Psoas muscle (tissue), 8 donors: ENCODE data around the gene ABHD17A. TPM values are rescaled to one million over a fixed set of nuclear protein-coding genes. Genes with fewer than 3 reads are reported as not detected.

ENCODE experiments used
- ATAC-seq, 4 donors: fragments of 200-7000 bp; cut with Tn5 transposase; one replicate each; pipeline ENCODE4 v1.9.1; 2020; ENCODE audit warnings: moderate library complexity in 3 of 4, mild to moderate bottlenecking in 2 of 4
- DNase-seq, 2 donors: peaks; one replicate each; pipeline ENCODE4 v3.0.0-alpha.2; 2020
- H3K27ac ChIP-seq: fragments of 200-600 bp; one replicate; pipeline ENCODE4 v1.8.0; 2022
- H3K27me3 ChIP-seq, 3 donors: fragments of 200-600 bp in 1 of 3; one replicate each; pipeline versions ENCODE4 v1.6.1 to v1.8.0; 2013 to 2022; ENCODE audit warnings: low read length in 2 of 3, mild to moderate bottlenecking in 2 of 3, moderate library complexity in 1 of 3; ENCODE audit not compliant: insufficient read depth in 3 of 3
- H3K36me3 ChIP-seq, 2 donors: fragments of 200-600 bp in 1 of 2; one replicate each; pipeline versions ENCODE4 v1.6.1 to v1.8.0; 2013 to 2022; ENCODE audit warnings: low read depth in 1 of 2, mild to moderate bottlenecking in 1 of 2, moderate library complexity in 1 of 2; ENCODE audit not compliant: insufficient read depth in 1 of 2
- H3K4me1 ChIP-seq: fragments of 200-600 bp; one replicate; pipeline ENCODE4 v1.8.0; 2022
- H3K4me3 ChIP-seq: fragments of 200-600 bp; one replicate; pipeline ENCODE4 v1.8.0; 2022; ENCODE audit warnings: mild to moderate bottlenecking
- H3K9me3 ChIP-seq: fragments of 200-600 bp; one replicate; pipeline ENCODE4 v1.8.0; 2022
- WGBS, 3 donors: extraction: QIAGEN DNeasy Blood & Tissue Kit; methylation state at CpG; one replicate each; pipeline versions ENCODE4 v1.1.6 to v1.1.7; 2013; 5-methylcytosine and 5-hydroxymethylcytosine counted together
- intact Hi-C, 2 donors: fragments of 100-400 bp; cut with DNase I; formaldehyde crosslinking; loops; one replicate each; pipeline versions ENCODE4 v1.11.0 to v1.14.2; 2022
- polyA plus RNA-seq, 3 donors: library from polyadenylated mRNA; stranded (reverse); fragments of 200-250 nt; gene quantifications; one replicate each; pipeline ENCODE4 v1.2.3, GENCODE V29; 2013
- total RNA-seq, 4 donors: library from RNA; stranded (reverse); fragmentation: NEBNext Ultra II Directional in 2 of 4; extraction: Animal tissue kit (Norgen Biotek cat#: 25700) in 2 of 4; gene quantifications; one replicate each; pipeline versions ENCODE4 v1.2.1 to v1.2.4, GENCODE V29; 2021 to 2023
- TF ChIP-seq, protein P1 (sequence below): fragments of 200-600 bp; IDR thresholded peaks from one replicate; pipeline ENCODE4 v1.8.0; 2022; ENCODE audit warnings: antibody characterized with exemption
- donor health status: healthy with polysubstance abuse.
- donor health status: DM: no; HTN: no; CAD: no; lungs with moderate emphysema.
- donor health status: Bipolar disorder and iron deficiency.
- donor health status: healthy.
- donor health status: DM: yes; HTN: yes; CAD: no.
- donor health status: DM: no; HTN: no; CAD: no.
- donor health status: DM: no; HTN: no; CAD: no.
- donor health status: DM: yes; HTN: yes; CAD: no.

ABHD17A gene
- total and polyA plus RNA-seq, 7 donors, result 35.5 to 58.9 (median 44.8) TPM

DNA sequence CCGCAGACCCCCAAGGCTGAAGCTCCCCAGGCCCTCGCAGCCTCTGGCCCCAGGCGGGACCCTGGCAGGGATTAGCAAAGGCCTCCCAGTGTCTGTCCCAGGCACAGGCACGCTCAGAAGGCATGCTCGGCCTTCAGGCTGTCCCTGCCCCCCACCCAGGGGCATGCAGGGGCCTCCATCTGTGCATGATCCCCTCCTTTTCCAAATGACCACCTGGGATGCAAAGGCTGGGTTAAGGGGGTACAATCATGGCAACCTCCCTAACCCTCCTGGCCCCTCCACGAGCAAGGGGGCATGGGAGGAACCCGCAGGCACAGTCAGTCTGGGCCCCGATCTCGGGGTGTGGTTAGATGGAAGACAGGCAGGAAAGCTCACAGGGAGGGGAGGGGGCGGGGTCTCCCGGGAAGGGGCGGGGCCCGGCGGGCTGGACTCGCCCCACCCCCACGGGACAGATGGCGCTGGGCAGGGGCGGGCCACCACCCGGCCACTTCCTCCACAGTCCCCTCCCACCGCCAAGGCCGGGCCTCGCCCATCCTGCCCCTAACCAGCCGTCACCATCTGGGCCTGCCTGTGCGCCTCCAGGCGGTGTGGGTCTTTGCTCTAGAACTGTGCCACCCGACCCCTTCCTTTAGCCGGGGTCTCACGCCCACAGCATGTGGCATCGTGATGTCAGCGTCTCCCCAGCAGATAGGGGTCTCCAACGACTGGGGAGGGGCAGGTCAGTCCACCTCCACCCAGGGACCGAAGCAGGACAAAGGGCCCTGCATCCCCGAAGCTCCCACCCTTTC lies 30.1 kb downstream of the ABHD17A start:
- peak overlapping the region; percentile 61 for H3K4me3 ChIP-seq

DNA sequence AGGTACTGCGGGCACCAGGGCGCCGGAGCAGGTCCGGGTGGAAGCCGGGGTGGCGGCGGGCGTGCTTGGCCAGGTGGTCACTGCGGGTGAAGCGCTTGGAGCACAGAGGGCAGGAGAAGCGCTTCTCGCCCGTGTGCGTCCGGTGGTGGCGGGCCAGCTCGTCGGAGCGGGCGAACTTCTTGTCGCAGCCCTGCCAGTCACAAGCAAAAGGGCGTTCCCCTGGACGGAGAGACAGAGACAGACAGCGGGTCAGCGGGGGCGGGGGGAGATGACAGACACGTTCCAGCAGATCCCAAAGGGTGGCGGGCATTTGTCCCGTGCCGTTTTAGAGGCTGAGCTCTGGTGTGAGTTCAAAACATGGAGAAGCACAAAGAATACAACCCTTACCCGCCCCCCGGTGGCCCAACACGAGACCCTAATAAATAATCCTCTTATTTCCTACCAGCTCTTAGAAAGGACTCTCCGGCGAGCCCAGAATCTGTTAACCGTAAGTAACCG lies 30.7 kb downstream of the ABHD17A start:
- intact Hi-C loops, result no loop called here
- Histone ChIP-seq H3K4me3 (no peak overlapping the region), H3K9me3 (no peaks in the 10 kb centered on the region), H3K27ac (no peak overlapping the region), H3K4me1 (peaks cover 30% of the 10 kb centered on the region), H3K27me3 (peaks cover 0 to 20% (median 2%) of the 10 kb centered on the region in 3 donors), H3K36me3 (no peaks in the 10 kb centered on the region)
- TF ChIP-seq, protein P1, sequence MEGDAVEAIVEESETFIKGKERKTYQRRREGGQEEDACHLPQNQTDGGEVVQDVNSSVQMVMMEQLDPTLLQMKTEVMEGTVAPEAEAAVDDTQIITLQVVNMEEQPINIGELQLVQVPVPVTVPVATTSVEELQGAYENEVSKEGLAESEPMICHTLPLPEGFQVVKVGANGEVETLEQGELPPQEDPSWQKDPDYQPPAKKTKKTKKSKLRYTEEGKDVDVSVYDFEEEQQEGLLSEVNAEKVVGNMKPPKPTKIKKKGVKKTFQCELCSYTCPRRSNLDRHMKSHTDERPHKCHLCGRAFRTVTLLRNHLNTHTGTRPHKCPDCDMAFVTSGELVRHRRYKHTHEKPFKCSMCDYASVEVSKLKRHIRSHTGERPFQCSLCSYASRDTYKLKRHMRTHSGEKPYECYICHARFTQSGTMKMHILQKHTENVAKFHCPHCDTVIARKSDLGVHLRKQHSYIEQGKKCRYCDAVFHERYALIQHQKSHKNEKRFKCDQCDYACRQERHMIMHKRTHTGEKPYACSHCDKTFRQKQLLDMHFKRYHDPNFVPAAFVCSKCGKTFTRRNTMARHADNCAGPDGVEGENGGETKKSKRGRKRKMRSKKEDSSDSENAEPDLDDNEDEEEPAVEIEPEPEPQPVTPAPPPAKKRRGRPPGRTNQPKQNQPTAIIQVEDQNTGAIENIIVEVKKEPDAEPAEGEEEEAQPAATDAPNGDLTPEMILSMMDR, result no peak
- WGBS, 3 donors, result 74 to 76% (median 75%) methylated on average over 34 to 37 of the region's 37 CpGs
- DNase-seq (peak in 1 of 2 donors; percentile 46), ATAC-seq (no peak)

More for the DNA sequence above, 30.1 kb downstream of the ABHD17A start:
- peak; percentile 54 to 67 (median 63) for ATAC-seq
- peaks cover 0 to 20% (median 2%) of the 10 kb centered on the region in 3 donors for H3K27me3 ChIP-seq
- TF ChIP-seq, protein P1, result no peak
- intact Hi-C loops, result no loop called here
- H3K4me1 ChIP-seq, result peaks cover 30% of the 10 kb centered on the region
- WGBS, 3 donors, result 19 to 31% (median 22%) methylated on average over 23 to 33 of the region's 33 CpGs
- H3K36me3 ChIP-seq, result no peaks in the 10 kb centered on the region
- peak; percentile 87 to 91 for DNase-seq
- H3K9me3 ChIP-seq, result no peaks in the 10 kb centered on the region
- H3K27ac ChIP-seq, result peak overlapping the region; percentile 71

DNA sequence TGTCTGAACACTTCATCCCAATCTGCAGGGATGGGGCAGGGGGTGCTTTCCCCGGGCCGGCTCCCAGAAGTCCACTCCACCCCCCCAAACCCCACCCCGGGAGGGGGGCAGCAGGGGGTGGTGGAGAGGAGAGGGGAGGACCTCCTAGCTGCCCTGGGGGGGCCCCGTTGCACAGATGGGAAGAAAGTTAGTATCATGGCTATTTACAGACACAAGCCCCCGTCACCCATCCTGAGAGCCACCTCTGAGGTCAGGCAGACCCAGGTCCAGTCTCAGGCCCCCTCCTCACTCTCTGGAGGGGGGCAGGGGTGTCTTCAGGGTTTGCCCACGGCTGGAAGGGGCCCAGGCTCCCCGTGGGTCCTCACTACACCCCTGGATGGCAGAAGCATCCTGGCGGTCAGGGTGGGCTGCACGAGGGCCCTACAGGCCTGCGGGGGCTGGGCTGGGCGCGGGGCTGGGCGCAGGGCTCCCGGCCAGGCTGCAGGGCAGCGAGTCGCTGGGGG lies 31.2 kb downstream of the ABHD17A start:
- Histone ChIP-seq H3K27ac (no peak overlapping the region), H3K4me1 (peaks cover 30% of the 10 kb centered on the region), H3K36me3 (no peaks in the 10 kb centered on the region), H3K4me3 (no peak overlapping the region), H3K9me3 (no peaks in the 10 kb centered on the region), H3K27me3 (peaks cover 0 to 20% (median 2%) of the 10 kb centered on the region in 3 donors)
- ATAC-seq (no peak), DNase-seq (peak in 1 of 2 donors; percentile 19)
- intact Hi-C loops, result no loop called here
- TF ChIP-seq, protein P1, result no peak
- 73 to 75% (median 75%) methylated on average over 12 to 16 of the region's 16 CpGs for WGBS, 3 donors

DNA sequence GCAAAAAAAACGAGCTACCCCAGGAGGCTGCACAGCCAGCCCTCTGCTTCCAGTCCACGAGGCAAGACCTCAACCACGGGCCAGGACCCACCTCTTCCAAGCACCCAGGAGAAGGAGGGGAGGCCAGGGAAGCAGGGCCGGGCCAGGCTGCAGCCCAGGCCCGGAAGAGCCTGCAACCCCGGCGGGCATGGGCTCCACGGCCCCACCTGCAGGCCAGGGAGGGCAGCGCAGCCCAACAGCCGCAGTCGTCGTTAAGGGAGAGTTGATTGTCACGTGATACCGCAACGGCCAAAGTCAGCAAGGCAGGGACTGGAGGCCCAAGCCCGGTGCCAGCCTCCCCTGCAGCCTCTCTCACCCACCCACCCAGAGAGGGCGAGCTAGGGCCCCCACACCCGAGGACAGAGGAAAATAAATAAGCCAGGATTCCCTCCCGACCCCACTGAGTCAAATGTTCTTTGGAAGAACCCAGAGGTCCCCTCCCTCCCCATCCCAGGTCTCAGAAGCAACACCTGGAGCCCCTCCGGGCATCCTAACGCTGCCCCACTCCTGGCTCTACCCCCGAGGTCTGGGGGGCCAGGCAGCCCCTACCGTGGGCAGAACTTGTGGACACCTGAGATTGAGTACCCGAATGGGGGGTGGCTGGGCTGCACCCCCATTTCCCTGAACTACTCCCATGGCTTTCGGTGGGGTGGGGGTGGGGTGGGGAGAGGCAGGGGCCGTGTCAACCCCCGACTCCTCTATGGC lies 31.8 kb downstream of the ABHD17A start:
- Histone ChIP-seq H3K4me3 (peak overlapping the region; percentile 4), H3K36me3 (no peaks in the 10 kb centered on the region), H3K4me1 (peaks cover 30% of the 10 kb centered on the region), H3K27me3 (peaks cover 0 to 20% (median 2%) of the 10 kb centered on the region in 3 donors), H3K27ac (no peak overlapping the region), H3K9me3 (no peaks in the 10 kb centered on the region)
- 34 to 37% (median 37%) methylated on average over 25 to 27 of the region's 27 CpGs for whole genome bisulfite sequencing, 3 donors
- TF ChIP-seq, protein P1, result peak; percentile 82
- intact Hi-C loops, result no loop called here
- ATAC-seq (peak; percentile 56 to 72 (median 66)), DNase-seq (peak; percentile 80 to 88)
